Stimulated activated naive CD8-positive, alpha-beta T cell treated with anti-CD3 and anti-CD28 coated beads, Interleukin-15, amount 100 ng/mL, for 72 hours (primary cell): ENCODE results near the gene SH3D19.

Experiments used
- ATAC-seq: fragments of 150-1000 bp; cut with Tn5 transposase; 2 replicates; pipeline ENCODE4 v1.10.0; 2021; ENCODE audit warnings: mild to moderate bottlenecking, moderate library complexity
- DNase-seq, 2 donors: peaks; one replicate each; pipeline ENCODE4 v3.0.0; 2021 to 2022
- H3K27ac Mint-ChIP-seq, 2 donors: one replicate each; pipeline ENCODE4 v1.8.0; 2022; ENCODE audit warnings: mild to moderate bottlenecking in 2 of 2, mixed read lengths in 2 of 2, moderate library complexity in 2 of 2
- H3K27me3 Mint-ChIP-seq: one replicate; pipeline ENCODE4 v1.8.0; 2022; ENCODE audit warnings: mixed read lengths
- H3K4me1 Mint-ChIP-seq: one replicate; pipeline ENCODE4 v1.8.0; 2022; ENCODE audit warnings: mild to moderate bottlenecking, mixed read lengths
- H3K4me3 Mint-ChIP-seq, 2 donors: one replicate each; pipeline ENCODE4 v1.8.0; 2022; ENCODE audit warnings: mild to moderate bottlenecking in 2 of 2, mixed read lengths in 2 of 2, moderate library complexity in 1 of 2
- H3K9me3 Mint-ChIP-seq, 2 donors: one replicate each; pipeline ENCODE4 v1.8.0; 2022; ENCODE audit warnings: mixed read lengths in 2 of 2

The SH3D19 gene

GRCh38 chr4:151175233-151175632 lies 150.2 kb downstream of the SH3D19 start:
- DNase-seq (no peak), ATAC-seq (no peak)
- no peaks in the 10 kb centered on the region for H3K4me1 Mint-ChIP-seq
- H3K4me3 Mint-ChIP-seq, result no peak overlapping the region
- H3K27me3 Mint-ChIP-seq, result peaks cover 9% of the 10 kb centered on the region
- no peaks in the 10 kb centered on the region for H3K9me3 Mint-ChIP-seq
- H3K27ac Mint-ChIP-seq, result peak overlapping the region in 1 of 2 donors; percentile 8

- H3K27ac Mint-ChIP-seq, result peak overlapping the region in 1 of 2 donors; percentile 8
- no peak overlapping the region for H3K4me3 Mint-ChIP-seq
- no peaks in the 10 kb centered on the region for H3K9me3 Mint-ChIP-seq
- peaks cover 9% of the 10 kb centered on the region for H3K27me3 Mint-ChIP-seq
- DNase-seq (no peak), ATAC-seq (no peak)
- H3K4me1 Mint-ChIP-seq, result no peaks in the 10 kb centered on the region
Observed at GRCh38 chr4:151174784-151175183, 150.6 kb downstream of the SH3D19 start.

DNA sequence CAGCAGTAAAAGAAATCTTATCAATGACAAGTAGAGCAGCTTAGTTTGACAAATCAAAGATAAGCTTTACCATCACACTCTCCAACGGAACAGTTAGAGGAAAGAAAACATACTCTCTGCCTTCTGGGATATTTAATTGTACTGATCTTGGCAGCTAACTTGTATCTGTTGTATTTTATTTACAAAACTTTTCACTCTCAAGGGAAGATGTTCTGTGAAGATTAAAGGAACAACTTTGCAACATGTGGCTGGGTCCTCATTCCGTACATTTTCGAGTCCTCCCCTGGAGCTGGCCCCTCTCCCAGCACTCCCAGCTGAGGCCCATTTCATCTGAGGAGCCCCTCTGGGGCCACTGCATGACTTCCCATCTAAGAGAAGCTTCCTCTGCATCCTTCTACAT lies 151.5 kb downstream of the SH3D19 start:
- ATAC-seq, result no peak
- Mint-ChIP-seq H3K9me3 (no peaks in the 10 kb centered on the region), H3K4me3 (no peak overlapping the region), H3K27ac (no peak overlapping the region), H3K27me3 (peaks cover 18% of the 10 kb centered on the region), H3K4me1 (no peaks in the 10 kb centered on the region)
- DNase-seq, result no peak

DNA sequence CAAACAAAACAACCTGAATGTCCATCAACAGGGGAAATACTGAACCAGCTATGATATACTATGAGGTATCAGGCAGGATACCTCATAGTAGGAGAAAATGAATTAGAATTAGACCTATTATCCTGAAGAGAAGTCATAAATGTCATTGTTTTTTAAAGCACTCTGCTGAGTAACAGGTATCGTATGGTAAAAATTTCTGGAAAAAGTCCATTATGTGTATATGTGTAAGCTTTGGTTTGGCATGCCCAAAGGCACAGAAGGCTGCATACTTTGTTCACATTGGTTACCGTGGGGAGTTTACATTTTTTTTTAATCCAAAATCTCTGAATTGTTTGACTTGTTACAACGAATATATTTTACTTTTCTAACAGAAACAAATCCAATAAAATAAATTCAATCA lies 155.5 kb downstream of the SH3D19 start:
- peaks cover 28% of the 10 kb centered on the region for H3K27me3 Mint-ChIP-seq
- DNase-seq (no peak), ATAC-seq (no peak)
- H3K4me1 Mint-ChIP-seq, result no peaks in the 10 kb centered on the region
- H3K4me3 Mint-ChIP-seq, result no peak overlapping the region
- H3K9me3 Mint-ChIP-seq, result no peaks in the 10 kb centered on the region
- H3K27ac Mint-ChIP-seq, result no peak overlapping the region

DNA sequence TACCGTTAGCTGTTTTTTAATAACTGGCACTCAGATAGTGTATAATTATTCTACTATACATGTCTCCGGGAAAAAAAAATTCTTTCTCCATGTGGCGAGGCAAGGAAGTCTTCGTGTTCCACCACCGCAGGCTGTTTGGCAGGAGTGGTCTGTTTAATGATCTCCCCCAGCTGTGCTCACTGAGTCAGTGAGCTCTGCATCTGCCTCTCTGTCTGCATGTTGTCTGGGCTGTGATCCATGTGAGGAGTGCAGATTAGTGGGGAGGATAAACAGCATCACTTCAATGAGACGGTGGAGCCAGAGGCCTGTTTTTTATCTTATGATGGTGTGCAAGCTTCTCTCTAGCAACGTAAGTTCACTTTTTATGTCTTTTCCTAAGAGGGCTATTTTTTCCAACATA lies 156.2 kb downstream of the SH3D19 start:
- H3K27ac Mint-ChIP-seq, result no peak overlapping the region
- H3K27me3 Mint-ChIP-seq, result peaks cover 24% of the 10 kb centered on the region
- no peak for ATAC-seq

GRCh38 chr4:151167561-151167960 lies 157.8 kb downstream of the SH3D19 start:
- DNase-seq (no peak), ATAC-seq (no peak)
- H3K27me3 Mint-ChIP-seq, result peaks cover 24% of the 10 kb centered on the region
- H3K4me3 Mint-ChIP-seq, result no peak overlapping the region
- H3K4me1 Mint-ChIP-seq, result no peaks in the 10 kb centered on the region
- H3K27ac Mint-ChIP-seq, result no peak overlapping the region
- H3K9me3 Mint-ChIP-seq, result no peaks in the 10 kb centered on the region

More for the DNA sequence above, 156.2 kb downstream of the SH3D19 start:
- Mint-ChIP-seq H3K4me1 (no peaks in the 10 kb centered on the region), H3K9me3 (no peaks in the 10 kb centered on the region), H3K4me3 (no peak overlapping the region)
- no peak for DNase-seq

DNA sequence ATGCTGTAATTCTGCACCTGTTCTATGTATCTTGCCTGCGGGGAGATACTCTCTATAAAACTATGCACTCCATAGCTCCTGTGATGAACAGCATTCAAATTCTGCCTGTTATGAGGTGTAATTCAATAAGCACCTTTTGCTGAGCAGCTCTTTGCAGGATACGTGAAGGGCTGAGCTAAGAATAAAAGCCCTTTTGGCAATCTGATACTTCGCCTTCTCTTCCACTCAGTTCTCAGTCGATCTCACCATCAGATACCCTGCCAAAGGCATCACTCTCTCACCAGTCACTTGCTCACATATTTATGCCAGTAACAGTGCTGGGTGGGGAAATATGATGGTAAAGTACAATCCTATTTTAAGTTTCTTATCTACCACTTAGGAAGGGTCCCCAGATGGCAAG lies 158.8 kb downstream of the SH3D19 start:
- Mint-ChIP-seq H3K27me3 (peaks cover 24% of the 10 kb centered on the region), H3K27ac (no peak overlapping the region), H3K4me1 (no peaks in the 10 kb centered on the region), H3K4me3 (no peak overlapping the region), H3K9me3 (no peaks in the 10 kb centered on the region)
- DNase-seq, result no peak
- ATAC-seq, result no peak

GRCh38 chr4:151165205-151166000 lies 160.0 kb downstream of the SH3D19 start:
- no peak overlapping the region for H3K4me3 Mint-ChIP-seq
- no peaks in the 10 kb centered on the region for H3K9me3 Mint-ChIP-seq
- peaks cover 24% of the 10 kb centered on the region for H3K27me3 Mint-ChIP-seq
- no peak for ATAC-seq
- H3K27ac Mint-ChIP-seq, result no peak overlapping the region
- DNase-seq, result no peak
- no peaks in the 10 kb centered on the region for H3K4me1 Mint-ChIP-seq

DNA sequence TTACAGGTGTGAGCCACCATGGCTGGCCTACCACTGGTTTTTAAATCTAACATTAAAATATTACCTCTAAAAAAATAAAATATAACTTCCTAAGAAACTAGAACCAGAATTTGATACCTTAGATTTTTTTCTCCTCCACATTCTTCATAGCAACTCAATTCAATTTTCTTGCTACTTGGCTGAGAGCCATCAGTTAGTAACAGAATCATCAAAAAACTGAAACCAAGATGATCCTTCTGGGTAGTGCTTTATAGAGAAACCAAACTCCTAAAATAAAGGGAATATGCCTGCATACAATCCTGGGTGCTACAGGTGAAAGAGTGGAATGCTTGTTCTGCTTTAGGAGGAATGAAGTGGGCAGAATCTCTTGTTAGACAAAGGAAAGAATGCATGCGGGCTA lies 161.6 kb downstream of the SH3D19 start:
- Mint-ChIP-seq H3K9me3 (no peaks in the 10 kb centered on the region), H3K27ac (no peak overlapping the region), H3K27me3 (peaks cover 15% of the 10 kb centered on the region), H3K4me1 (no peaks in the 10 kb centered on the region), H3K4me3 (no peak overlapping the region)
- DNase-seq, result no peak
- ATAC-seq, result no peak

DNA sequence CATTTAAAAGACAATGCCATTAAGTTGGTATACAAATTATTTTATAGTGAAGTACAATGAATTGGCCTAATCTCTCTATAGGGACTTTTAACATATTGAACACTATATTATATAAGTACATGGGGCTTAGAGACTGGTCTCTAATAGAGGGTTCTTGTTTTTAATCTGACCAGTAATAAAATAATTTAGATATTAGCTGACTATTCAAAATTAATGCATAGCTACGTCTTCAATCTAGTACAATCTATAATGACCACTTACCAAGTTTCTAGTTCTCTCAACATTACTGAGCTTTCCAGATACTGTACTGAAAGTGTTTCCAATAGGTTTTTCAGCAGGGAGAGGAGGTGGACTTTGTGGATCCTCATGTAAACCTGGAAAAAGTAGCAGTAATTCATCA lies 166.4 kb downstream of the SH3D19 start:
- no peak overlapping the region for H3K27ac Mint-ChIP-seq
- peaks cover 0 to 5% of the 10 kb centered on the region in 2 donors for H3K9me3 Mint-ChIP-seq
- no peak for DNase-seq
- no peaks in the 10 kb centered on the region for H3K4me1 Mint-ChIP-seq
- no peak overlapping the region for H3K4me3 Mint-ChIP-seq
- peaks cover 20% of the 10 kb centered on the region for H3K27me3 Mint-ChIP-seq
- no peak for ATAC-seq

DNA sequence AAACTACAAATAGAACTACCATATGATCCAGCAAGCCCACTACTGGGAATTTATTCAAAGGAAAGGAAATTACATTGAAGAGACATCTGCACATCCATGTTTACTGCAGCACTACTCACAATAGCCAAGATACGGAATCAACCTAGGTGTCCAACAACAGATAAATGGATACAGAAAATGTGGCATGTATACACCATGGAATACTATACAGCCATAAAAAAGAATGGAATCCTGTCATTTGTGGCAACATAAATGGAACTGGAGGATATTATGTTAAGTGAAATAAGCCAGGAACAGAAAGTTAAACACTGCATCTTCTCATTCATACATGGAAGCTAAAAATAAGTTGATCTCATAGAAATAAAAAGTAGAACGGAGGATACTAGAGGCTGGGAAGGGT lies 167.9 kb downstream of the SH3D19 start:
- H3K4me1 Mint-ChIP-seq, result no peaks in the 10 kb centered on the region
- no peak for DNase-seq
- H3K4me3 Mint-ChIP-seq, result no peak overlapping the region
- no peak overlapping the region for H3K27ac Mint-ChIP-seq
- peaks cover 0 to 5% of the 10 kb centered on the region in 2 donors for H3K9me3 Mint-ChIP-seq
- ATAC-seq, result no peak
- H3K27me3 Mint-ChIP-seq, result peaks cover 20% of the 10 kb centered on the region

GRCh38 chr4:151153585-151153984 lies 171.8 kb downstream of the SH3D19 start:
- H3K4me3 Mint-ChIP-seq, result no peak overlapping the region
- DNase-seq (no peak), ATAC-seq (no peak)
- no peaks in the 10 kb centered on the region for H3K4me1 Mint-ChIP-seq
- H3K9me3 Mint-ChIP-seq, result peaks cover 0 to 5% of the 10 kb centered on the region in 2 donors
- no peak overlapping the region for H3K27ac Mint-ChIP-seq
- H3K27me3 Mint-ChIP-seq, result peaks cover 27% of the 10 kb centered on the region

DNA sequence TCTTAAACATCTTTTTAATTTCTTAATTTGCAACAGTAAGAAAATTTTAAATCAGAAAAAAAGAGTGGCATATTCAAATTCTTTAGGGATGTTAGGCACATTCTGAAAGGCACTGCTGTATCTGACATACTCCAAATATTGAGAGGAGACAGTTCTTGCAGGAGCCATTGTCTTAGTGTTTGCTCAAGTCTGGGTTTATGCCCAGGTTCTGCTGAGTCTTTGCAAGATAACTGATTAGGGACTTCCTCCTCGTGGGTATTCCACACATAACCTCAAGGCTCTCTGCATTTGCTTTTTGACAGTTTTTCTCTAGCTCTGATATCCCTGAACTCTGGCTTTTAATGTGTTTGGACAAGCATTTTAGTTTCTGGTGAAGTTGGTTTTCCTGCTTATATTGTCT lies 173.4 kb downstream of the SH3D19 start:
- no peaks in the 10 kb centered on the region for H3K4me1 Mint-ChIP-seq
- DNase-seq (no peak), ATAC-seq (no peak)
- no peaks in the 10 kb centered on the region for H3K9me3 Mint-ChIP-seq
- no peak overlapping the region for H3K27ac Mint-ChIP-seq
- H3K27me3 Mint-ChIP-seq, result peaks cover 17% of the 10 kb centered on the region
- no peak overlapping the region for H3K4me3 Mint-ChIP-seq

DNA sequence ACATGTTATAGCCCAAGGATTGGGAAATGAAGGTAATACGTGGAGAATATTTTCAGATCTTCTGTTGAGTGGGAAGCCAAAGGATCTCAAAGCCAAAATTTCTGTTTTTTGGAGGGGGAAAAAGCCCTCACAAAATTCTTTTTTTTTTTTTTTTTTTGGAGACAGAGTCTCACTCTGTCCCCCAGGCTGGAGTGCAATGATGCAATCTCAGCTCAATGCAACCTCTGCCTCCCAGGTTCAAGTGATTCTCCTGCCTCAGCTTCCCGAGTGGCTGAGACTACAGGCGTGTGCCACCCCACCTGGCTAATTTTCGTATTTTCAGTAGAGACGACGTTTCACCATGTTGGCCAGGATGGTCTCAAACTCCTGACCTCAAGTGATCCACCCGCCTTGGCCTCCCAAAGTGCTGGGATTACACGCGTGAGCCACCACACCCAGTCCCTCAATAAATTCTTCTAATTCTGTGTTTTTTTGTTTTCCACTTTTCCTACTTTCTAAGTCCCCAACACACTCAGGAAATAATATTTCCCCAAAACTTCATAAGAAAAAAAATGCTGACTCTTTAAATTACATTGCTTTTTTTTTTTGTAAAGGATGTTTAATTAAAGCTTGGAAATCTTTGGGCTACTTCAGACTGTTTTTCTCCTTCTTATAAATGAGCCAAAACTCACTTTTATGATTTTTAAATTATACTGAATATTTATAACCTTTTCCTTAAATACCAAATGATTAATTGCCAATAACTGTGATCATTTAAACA lies 174.4 kb downstream of the SH3D19 start:
- no peak for ATAC-seq
- H3K9me3 Mint-ChIP-seq, result no peaks in the 10 kb centered on the region
- no peaks in the 10 kb centered on the region for H3K4me1 Mint-ChIP-seq
- no peak overlapping the region for H3K27ac Mint-ChIP-seq
- peaks cover 7% of the 10 kb centered on the region for H3K27me3 Mint-ChIP-seq
- no peak for DNase-seq
- no peak overlapping the region for H3K4me3 Mint-ChIP-seq

- Mint-ChIP-seq H3K4me1 (no peaks in the 10 kb centered on the region), H3K9me3 (no peaks in the 10 kb centered on the region), H3K27ac (no peak overlapping the region), H3K27me3 (peaks cover 16% of the 10 kb centered on the region), H3K4me3 (no peak overlapping the region)
- DNase-seq, result no peak
- ATAC-seq, result no peak
Observed at GRCh38 chr4:151148261-151148660, 177.1 kb downstream of the SH3D19 start.

- H3K4me3 Mint-ChIP-seq, result no peak overlapping the region
- no peak for ATAC-seq
- H3K4me1 Mint-ChIP-seq, result no peaks in the 10 kb centered on the region
- no peaks in the 10 kb centered on the region for H3K9me3 Mint-ChIP-seq
- no peak overlapping the region for H3K27ac Mint-ChIP-seq
- H3K27me3 Mint-ChIP-seq, result peaks cover 16% of the 10 kb centered on the region
- no peak for DNase-seq
Observed at GRCh38 chr4:151147000-151147399, 178.4 kb downstream of the SH3D19 start.
